A549 treated with CORT108297 at 1 μM for 4 hours (cell line): Measurements from ENCODE around the gene RTN4RL2. TPM values are rescaled to one million over a fixed set of nuclear protein-coding genes. Genes with fewer than 3 reads are reported as not detected.

Source experiments
- total RNA-seq: library from RNA; stranded (reverse); fragments of 200-300 nt; extraction: Qiagen RNA extraction; gene quantifications from 5 replicates; pipeline ENCODE4 v1.2.3, GENCODE V29; 2022

RTN4RL2 gene
- total RNA-seq, result 59.0 to 127 TPM (median 116 TPM) in 5 replicates

DNA sequence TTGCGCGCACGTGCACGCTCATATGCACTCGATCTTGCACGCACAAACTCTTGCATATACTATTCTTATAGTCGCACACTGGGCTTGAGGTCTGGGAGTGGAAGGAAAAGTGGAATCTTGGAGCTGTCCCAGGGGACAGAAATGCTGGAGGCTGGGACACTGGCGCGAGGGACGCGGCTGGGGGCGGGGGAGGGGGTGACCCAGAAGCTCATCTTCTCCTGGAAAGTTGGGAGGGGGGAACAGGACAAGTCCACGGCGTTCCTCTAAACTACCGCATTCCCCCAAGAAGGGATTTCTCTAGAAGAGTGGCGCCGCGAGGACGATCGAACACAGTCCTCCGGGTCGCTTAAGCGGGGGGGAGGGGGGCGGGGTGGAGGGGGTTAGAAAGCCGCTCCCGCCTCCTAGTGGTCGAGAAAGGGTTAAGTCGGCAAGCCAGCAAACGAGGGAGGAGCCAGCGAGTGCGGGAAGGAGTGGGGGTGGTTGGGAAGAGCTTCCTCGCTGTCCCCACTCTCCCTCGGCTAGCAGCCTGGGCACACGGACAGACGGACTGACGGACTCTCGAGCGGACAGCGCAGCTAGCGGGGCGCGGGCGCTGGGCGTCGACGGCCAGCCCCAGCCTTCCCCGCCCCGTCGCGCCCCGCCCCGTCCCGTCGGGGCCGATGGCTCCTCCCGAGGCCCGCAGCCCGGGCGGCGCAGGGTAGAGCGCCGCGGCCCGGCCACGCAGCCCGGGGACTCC lies at the start of gene RTN4RL2:
RTN4RL2 (plus strand) TSS at position 507 of the 736 bp plus-strand sequence. CDS start 338 bp downstream, outside the sequence.

DNA sequence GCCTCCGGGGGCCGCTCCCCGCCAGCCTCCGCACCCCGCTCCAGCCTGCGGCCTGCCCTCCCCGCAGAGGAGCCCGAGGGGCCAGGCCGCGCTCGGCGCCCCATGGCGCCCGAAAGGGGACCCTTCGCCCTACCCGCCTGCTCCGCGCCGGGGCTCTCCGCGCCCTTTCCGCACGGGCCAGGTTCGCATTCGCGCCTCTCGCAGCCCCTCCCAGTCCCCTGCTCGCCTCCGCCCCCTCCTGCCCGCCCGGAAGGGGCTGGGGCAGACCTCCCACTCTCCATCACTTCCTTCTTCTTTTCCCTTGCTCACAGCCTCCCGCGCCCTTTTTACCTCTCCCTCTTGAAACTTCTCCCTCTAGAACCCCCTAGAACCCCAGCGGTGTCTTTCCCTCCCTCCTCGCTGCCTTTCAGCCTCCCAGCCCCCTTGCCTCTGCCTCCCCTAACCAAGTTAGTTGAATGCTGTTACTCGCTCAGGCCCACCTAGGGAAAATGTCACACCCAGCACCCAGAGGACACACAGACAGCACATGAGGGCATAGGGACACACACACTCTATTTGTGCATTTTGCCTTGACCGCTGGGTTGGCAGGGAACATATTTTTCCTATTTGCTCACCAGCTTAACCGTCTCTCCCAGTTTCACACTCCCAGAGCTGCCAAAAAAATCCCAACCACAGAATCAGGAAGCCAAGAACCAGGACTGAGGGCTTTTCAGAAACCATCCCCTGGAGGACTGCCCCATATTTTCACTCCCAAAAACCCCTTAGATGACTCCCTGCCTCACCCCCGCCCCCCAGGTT lies 33.2 kb upstream of the RTN4RL2 start, which contains the start of gene SLC43A3:
SLC43A3 (minus strand) TSS at position 193 of the 798 bp plus-strand sequence. CDS start 949 bp downstream, outside the sequence.

DNA sequence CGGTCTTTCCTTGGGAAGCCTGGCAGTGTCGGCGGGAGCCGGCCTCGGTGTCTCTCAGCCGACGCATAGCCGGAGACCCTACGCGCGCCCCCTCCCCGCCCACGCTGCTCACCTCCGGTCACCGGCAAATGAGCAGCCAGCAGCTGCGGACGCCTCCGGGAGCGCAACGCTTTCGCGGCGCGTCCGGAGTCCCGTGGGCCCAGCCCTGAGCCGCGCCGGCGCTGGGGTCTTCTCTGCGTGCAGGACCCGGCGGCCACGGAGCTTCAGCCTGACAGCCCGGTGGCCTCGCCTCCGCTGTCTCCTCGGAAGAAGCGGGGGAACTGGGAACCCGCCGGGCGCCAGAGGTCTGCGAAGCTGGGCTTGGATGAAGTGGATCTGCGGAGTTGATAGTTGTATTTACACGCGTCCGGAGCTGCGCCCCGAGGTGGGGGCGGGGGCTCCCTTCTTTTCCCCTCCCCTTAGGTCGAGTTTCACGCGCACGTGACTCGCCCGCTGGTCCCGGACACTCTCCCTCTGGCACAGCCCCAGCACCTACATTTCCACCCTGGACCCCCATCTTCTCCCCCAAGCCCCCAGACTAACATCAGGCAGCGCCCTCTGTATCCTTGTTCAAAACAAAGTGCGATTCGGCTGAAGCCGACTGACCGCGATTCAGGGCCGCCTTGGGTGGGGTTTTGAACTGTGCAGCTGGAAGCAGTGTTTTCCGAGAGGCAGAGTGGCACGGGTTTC lies 55.2 kb downstream of the RTN4RL2 start, which contains the start of gene SLC43A1:
SLC43A1 (minus strand) TSS at position 371 of the 729 bp plus-strand sequence. CDS start 1,591 bp downstream, outside the sequence.

Other genes with a start within 250 kb of the RTN4RL2 start
- gene APLNR, start 223.3 kb upstream of the RTN4RL2 start, total RNA-seq, result 0.05 to 0.07 TPM (median 0.06 TPM) in 5 replicates
- 68.1 to 86.9 TPM (median 84.8 TPM) in 5 replicates for gene TNKS1BP1, start 135.6 kb upstream of the RTN4RL2 start, total RNA-seq
- 211 to 261 TPM (median 224 TPM) in 5 replicates for gene SSRP1, start 124.6 kb upstream of the RTN4RL2 start, total RNA-seq
- gene P2RX3, start 122.2 kb upstream of the RTN4RL2 start, total RNA-seq, result 0.05 to 0.24 TPM (median 0.16 TPM) in 5 replicates
- not detected in 5 replicates for gene PRG3, start 79.4 kb upstream of the RTN4RL2 start, total RNA-seq
- gene PRG2, start 69.9 kb upstream of the RTN4RL2 start, total RNA-seq, result 0.08 TPM in 1 of 5 replicates, not detected in the others
- 0.36 to 0.72 TPM (median 0.46 TPM) in 5 replicates for gene SLC43A3, start 33.4 kb upstream of the RTN4RL2 start, total RNA-seq
- gene SLC43A1, start 55.2 kb downstream of the RTN4RL2 start, total RNA-seq, result 2.7 to 3.2 TPM (median 3.1 TPM) in 5 replicates
- gene TIMM10, start 70.2 kb downstream of the RTN4RL2 start, total RNA-seq, result 161 to 178 TPM (median 168 TPM) in 5 replicates
- gene SMTNL1, start 77.1 kb downstream of the RTN4RL2 start, total RNA-seq, result not detected in 5 replicates
- 31.0 to 34.0 TPM (median 32.4 TPM) in 5 replicates for gene UBE2L6, start 107.1 kb downstream of the RTN4RL2 start, total RNA-seq
- gene SERPING1, start 137.2 kb downstream of the RTN4RL2 start, total RNA-seq, result 0.38 to 0.85 TPM (median 0.66 TPM) in 5 replicates
- 0.22 to 0.47 TPM (median 0.27 TPM) in 5 replicates for gene YPEL4, start 189.4 kb downstream of the RTN4RL2 start, total RNA-seq
- gene CLP1, start 197.2 kb downstream of the RTN4RL2 start, total RNA-seq, result 27.6 to 32.6 TPM (median 29.4 TPM) in 5 replicates
- gene ZDHHC5, start 207.6 kb downstream of the RTN4RL2 start, total RNA-seq, result 67.9 to 77.1 TPM (median 72.5 TPM) in 5 replicates